HL-60 (cell line): ENCODE measurements around the gene RPP30.

ENCODE experiments used
- DNase-seq, 2 experiments: peaks; one replicate each; pipeline ENCODE4 v3.0.0-alpha.2; 2010 to 2020; ENCODE audit warnings: low read depth in 1 of 2, low spot score in 1 of 2
- H3K27ac ChIP-seq: fragments of 250-450 bp; sonication (Bioruptor Pico); replicated peaks from 2 replicates; pipeline ENCODE4 v1.5.1; 2020; ENCODE audit warnings: mild to moderate bottlenecking, moderate library complexity
- H3K27me3 ChIP-seq: fragments of 250-450 bp; sonication (Bioruptor Pico); 2 replicates; pipeline ENCODE4 v1.5.1; 2021; ENCODE audit warnings: mild to moderate bottlenecking, moderate library complexity; ENCODE audit not compliant: insufficient read depth, poor library complexity, severe bottlenecking
- H3K4me3 ChIP-seq: replicated peaks from 2 replicates; pipeline ENCODE4 v1.5.1; 2011; ENCODE audit warnings: mild to moderate bottlenecking, control low read depth, low read length; ENCODE audit not compliant: insufficient read depth
- GABPA ChIP-seq: IDR thresholded peaks from 2 replicates; pipeline ENCODE4 v1.6.1; 2012; ENCODE audit warnings: low read depth
- POLR2AphosphoS5 ChIP-seq: IDR thresholded peaks from 2 replicates; pipeline ENCODE4 v1.6.1; 2012; ENCODE audit warnings: low read depth
- SPI1 ChIP-seq: IDR thresholded peaks from 2 replicates; pipeline ENCODE4 v1.6.1; 2012; ENCODE audit warnings: low read depth, mild to moderate bottlenecking, borderline replicate concordance
- TF ChIP-seq, protein P1 (sequence below): IDR thresholded peaks from one replicate; pipeline ENCODE4 v1.5.1; 2011; ENCODE audit warnings: low read length, control low read depth, inconsistent platforms; ENCODE audit not compliant: insufficient read depth
- TF ChIP-seq, protein P2 (sequence below): IDR thresholded peaks from 2 replicates; pipeline ENCODE4 v1.6.1; 2012; ENCODE audit warnings: low read depth; ENCODE audit not compliant: insufficient replicate concordance

The RPP30 gene

DNA sequence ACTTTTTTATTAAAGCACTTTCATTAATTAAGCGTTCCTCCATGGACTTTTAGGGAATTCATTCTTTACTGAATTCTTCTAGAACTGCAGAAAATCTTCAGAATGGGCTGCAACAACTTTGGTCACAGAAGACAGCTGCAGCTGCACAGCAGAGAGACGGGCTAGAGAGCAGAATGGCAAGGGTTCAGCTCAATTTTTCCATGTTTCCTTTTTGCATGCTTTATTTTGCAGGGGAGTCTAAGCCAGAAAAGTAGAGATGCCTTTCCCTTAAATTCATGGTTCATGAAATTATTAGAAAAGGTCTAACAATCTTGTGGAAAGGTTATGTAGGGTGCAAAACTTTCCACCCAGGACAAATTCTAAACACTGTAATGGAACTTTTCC lies 64.5 kb downstream of the RPP30 start:
- no peak for DNase-seq
- no peaks in the 10 kb centered on the region for H3K27me3 ChIP-seq
- TF ChIP-seq, protein P1, sequence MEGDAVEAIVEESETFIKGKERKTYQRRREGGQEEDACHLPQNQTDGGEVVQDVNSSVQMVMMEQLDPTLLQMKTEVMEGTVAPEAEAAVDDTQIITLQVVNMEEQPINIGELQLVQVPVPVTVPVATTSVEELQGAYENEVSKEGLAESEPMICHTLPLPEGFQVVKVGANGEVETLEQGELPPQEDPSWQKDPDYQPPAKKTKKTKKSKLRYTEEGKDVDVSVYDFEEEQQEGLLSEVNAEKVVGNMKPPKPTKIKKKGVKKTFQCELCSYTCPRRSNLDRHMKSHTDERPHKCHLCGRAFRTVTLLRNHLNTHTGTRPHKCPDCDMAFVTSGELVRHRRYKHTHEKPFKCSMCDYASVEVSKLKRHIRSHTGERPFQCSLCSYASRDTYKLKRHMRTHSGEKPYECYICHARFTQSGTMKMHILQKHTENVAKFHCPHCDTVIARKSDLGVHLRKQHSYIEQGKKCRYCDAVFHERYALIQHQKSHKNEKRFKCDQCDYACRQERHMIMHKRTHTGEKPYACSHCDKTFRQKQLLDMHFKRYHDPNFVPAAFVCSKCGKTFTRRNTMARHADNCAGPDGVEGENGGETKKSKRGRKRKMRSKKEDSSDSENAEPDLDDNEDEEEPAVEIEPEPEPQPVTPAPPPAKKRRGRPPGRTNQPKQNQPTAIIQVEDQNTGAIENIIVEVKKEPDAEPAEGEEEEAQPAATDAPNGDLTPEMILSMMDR = no peak
- TF ChIP-seq, protein P2, sequence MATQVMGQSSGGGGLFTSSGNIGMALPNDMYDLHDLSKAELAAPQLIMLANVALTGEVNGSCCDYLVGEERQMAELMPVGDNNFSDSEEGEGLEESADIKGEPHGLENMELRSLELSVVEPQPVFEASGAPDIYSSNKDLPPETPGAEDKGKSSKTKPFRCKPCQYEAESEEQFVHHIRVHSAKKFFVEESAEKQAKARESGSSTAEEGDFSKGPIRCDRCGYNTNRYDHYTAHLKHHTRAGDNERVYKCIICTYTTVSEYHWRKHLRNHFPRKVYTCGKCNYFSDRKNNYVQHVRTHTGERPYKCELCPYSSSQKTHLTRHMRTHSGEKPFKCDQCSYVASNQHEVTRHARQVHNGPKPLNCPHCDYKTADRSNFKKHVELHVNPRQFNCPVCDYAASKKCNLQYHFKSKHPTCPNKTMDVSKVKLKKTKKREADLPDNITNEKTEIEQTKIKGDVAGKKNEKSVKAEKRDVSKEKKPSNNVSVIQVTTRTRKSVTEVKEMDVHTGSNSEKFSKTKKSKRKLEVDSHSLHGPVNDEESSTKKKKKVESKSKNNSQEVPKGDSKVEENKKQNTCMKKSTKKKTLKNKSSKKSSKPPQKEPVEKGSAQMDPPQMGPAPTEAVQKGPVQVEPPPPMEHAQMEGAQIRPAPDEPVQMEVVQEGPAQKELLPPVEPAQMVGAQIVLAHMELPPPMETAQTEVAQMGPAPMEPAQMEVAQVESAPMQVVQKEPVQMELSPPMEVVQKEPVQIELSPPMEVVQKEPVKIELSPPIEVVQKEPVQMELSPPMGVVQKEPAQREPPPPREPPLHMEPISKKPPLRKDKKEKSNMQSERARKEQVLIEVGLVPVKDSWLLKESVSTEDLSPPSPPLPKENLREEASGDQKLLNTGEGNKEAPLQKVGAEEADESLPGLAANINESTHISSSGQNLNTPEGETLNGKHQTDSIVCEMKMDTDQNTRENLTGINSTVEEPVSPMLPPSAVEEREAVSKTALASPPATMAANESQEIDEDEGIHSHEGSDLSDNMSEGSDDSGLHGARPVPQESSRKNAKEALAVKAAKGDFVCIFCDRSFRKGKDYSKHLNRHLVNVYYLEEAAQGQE = no peak
- no peak for TF ChIP-seq GABPA
- no peak overlapping the region for H3K4me3 ChIP-seq
- H3K27ac ChIP-seq = no peak overlapping the region

- Histone ChIP-seq H3K4me3 (no peak overlapping the region), H3K27me3 (no peaks in the 10 kb centered on the region), H3K27ac (no peak overlapping the region)
- no peak for DNase-seq
- TF ChIP-seq, protein P1 = no peak
- TF ChIP-seq GABPA (no peak), SPI1 (no peak), POLR2AphosphoS5 (no peak)
- TF ChIP-seq, protein P2 = no peak
These were observed 66.0 kb downstream of the RPP30 start for GRCh38 chr10:90937645-90938258.

- TF ChIP-seq POLR2AphosphoS5 = no peak
- TF ChIP-seq, protein P2 = no peak
- TF ChIP-seq, protein P1 = no peak
- TF ChIP-seq SPI1 = no peak
- TF ChIP-seq GABPA = no peak
- H3K27me3 ChIP-seq = no peaks in the 10 kb centered on the region
These were observed 67.3 kb downstream of the RPP30 start for GRCh38 chr10:90939116-90939515.

More at GRCh38 chr10:90939116-90939515, 67.3 kb downstream of the RPP30 start:
- H3K4me3 ChIP-seq = no peak overlapping the region
- H3K27ac ChIP-seq = no peak overlapping the region
- DNase-seq = no peak
